Smooth muscle cell (in vitro differentiated cells): ENCODE data around the gene C16orf95. TPM values are rescaled to one million over a fixed set of nuclear protein-coding genes. Genes with fewer than 3 reads are reported as not detected.

Experiments used
- DNase-seq: peaks from one replicate; lab custom pipeline; 2025; ENCODE audit not compliant: unreplicated experiment; lab: John Stamatoyannopoulos, UW
- H2AFZ ChIP-seq: fragments of 200-600 bp; sonication (generic); 2 replicates; pipeline ENCODE4 v1.6.0; 2016; ENCODE audit warnings: antibody characterized with exemption, low read depth, mild to moderate bottlenecking
- H3F3A ChIP-seq: fragments of 200-600 bp; sonication (generic); 2 replicates; pipeline ENCODE4 v1.6.0; 2017; ENCODE audit warnings: antibody characterized with exemption, low read depth
- H3K27ac ChIP-seq: fragments of 200-600 bp; sonication (generic); 2 replicates; pipeline ENCODE4 v1.5.1; 2016; ENCODE audit warnings: low read depth, mild to moderate bottlenecking
- H3K27me3 ChIP-seq: fragments of 200-600 bp; sonication (generic); 2 replicates; pipeline ENCODE4 v1.6.1; 2016; ENCODE audit warnings: low read depth, mild to moderate bottlenecking
- H3K36me3 ChIP-seq: fragments of 200-600 bp; sonication (generic); 2 replicates; pipeline ENCODE4 v1.5.1; 2016; ENCODE audit warnings: low read depth
- H3K4me1 ChIP-seq: fragments of 200-600 bp; sonication (generic); 2 replicates; pipeline ENCODE4 v1.5.1; 2016; ENCODE audit warnings: low read depth
- H3K4me2 ChIP-seq: fragments of 200-600 bp; sonication (generic); 2 replicates; pipeline ENCODE4 v1.6.0; 2016; ENCODE audit warnings: mild to moderate bottlenecking
- H3K4me3 ChIP-seq: fragments of 200-600 bp; sonication (generic); 2 replicates; pipeline ENCODE4 v1.5.1; 2016; ENCODE audit warnings: mild to moderate bottlenecking
- H3K79me2 ChIP-seq: fragments of 200-600 bp; sonication (generic); 2 replicates; pipeline ENCODE4 v1.6.0; 2016; ENCODE audit warnings: low read depth, mild to moderate bottlenecking
- H3K9ac ChIP-seq: fragments of 200-600 bp; sonication (generic); 2 replicates; pipeline ENCODE4 v1.6.0; 2016; ENCODE audit warnings: low read depth
- H3K9me3 ChIP-seq: fragments of 200-600 bp; sonication (generic); replicated peaks from 2 replicates; pipeline ENCODE4 v1.5.1; 2016; ENCODE audit warnings: low read depth
- H4K20me1 ChIP-seq: fragments of 200-600 bp; sonication (generic); 2 replicates; pipeline ENCODE4 v1.6.0; 2016; ENCODE audit warnings: low read depth
- WGBS: methylation state at CpG from one replicate; pipeline ENCODE4 v1.1.7; 2016; ENCODE audit warnings: low lambda C conversion rate; 5-methylcytosine and 5-hydroxymethylcytosine counted together
- polyA plus RNA-seq: library from polyadenylated mRNA; unstranded; fragments of >200 nt; fragmentation: Nextera tagmentation; extraction: Ambion mirVana; gene quantifications from 2 replicates; pipeline ENCODE4 v1.2.1, GENCODE V29; 2016
- total RNA-seq: library from RNA; depleted of rRNA; stranded (reverse); fragments of >200 nt; gene quantifications from 2 replicates; pipeline ENCODE4 v1.2.3, GENCODE V29; 2014
- TF ChIP-seq, protein P1 (sequence below): fragments of 200-600 bp; sonication (generic); IDR thresholded peaks from 2 replicates; pipeline ENCODE4 v1.5.1; 2017; ENCODE audit warnings: borderline replicate concordance, mild to moderate bottlenecking, antibody characterized with exemption; ENCODE audit not compliant: insufficient read depth, poor library complexity, severe bottlenecking

C16orf95 gene
- total and polyA plus RNA-seq, 2 experiments from 2014 or later: 7.7 to 8.0 TPM

GRCh38 chr16:87350681-87351319, 33.6 kb upstream of the C16orf95 start:
- no peaks in the 10 kb centered on the region for H3K36me3 ChIP-seq
- no peaks in the 10 kb centered on the region for H3K9me3 ChIP-seq
- H2AFZ ChIP-seq: no peak overlapping the region
- peaks cover 8% of the 10 kb centered on the region for H3K4me1 ChIP-seq
- no peaks in the 10 kb centered on the region for H3K27me3 ChIP-seq
- peak; percentile 13 for DNase-seq
- no peak overlapping the region for H3K4me3 ChIP-seq
- TF ChIP-seq, protein P1, sequence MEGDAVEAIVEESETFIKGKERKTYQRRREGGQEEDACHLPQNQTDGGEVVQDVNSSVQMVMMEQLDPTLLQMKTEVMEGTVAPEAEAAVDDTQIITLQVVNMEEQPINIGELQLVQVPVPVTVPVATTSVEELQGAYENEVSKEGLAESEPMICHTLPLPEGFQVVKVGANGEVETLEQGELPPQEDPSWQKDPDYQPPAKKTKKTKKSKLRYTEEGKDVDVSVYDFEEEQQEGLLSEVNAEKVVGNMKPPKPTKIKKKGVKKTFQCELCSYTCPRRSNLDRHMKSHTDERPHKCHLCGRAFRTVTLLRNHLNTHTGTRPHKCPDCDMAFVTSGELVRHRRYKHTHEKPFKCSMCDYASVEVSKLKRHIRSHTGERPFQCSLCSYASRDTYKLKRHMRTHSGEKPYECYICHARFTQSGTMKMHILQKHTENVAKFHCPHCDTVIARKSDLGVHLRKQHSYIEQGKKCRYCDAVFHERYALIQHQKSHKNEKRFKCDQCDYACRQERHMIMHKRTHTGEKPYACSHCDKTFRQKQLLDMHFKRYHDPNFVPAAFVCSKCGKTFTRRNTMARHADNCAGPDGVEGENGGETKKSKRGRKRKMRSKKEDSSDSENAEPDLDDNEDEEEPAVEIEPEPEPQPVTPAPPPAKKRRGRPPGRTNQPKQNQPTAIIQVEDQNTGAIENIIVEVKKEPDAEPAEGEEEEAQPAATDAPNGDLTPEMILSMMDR: no peak
- peaks cover 94% of the 10 kb centered on the region for H4K20me1 ChIP-seq
- H3K4me2 ChIP-seq: peak overlapping the region; percentile 67
- H3F3A ChIP-seq: peaks cover 3% of the 10 kb centered on the region
- 32% methylated on average over 23 of the region's 23 CpGs for WGBS
- peak overlapping the region; percentile 60 for H3K27ac ChIP-seq
- H3K9ac ChIP-seq: no peak overlapping the region
- H3K79me2 ChIP-seq: peaks cover 6% of the 10 kb centered on the region

DNA sequence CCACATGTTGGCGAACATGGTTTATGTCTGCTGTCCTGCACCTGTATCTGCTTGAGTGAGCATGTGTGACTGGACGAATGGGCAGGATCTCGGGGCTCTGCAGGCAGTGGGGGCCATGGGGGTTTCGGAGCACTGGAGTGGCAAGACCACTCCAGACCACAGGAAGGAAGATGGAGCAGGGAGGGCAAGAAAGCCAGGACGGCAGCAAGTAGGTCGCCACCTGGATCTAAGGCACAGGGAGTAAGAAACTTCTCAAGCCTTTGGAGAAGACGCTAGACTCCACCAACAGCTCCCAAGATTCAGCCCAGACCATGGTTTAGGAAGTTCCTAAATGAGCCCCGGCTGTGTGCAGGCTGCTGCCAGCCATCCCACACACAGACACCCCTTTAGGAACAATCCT, 32.8 kb upstream of the C16orf95 start:
- 95% methylated on average over 8 of the region's 8 CpGs for WGBS
- Histone ChIP-seq H2AFZ (no peak overlapping the region), H3K27me3 (no peaks in the 10 kb centered on the region), H3K27ac (no peak overlapping the region), H3K4me1 (peaks cover 8% of the 10 kb centered on the region), H3K36me3 (no peaks in the 10 kb centered on the region), H4K20me1 (peaks cover 93% of the 10 kb centered on the region), H3K79me2 (peaks cover 6% of the 10 kb centered on the region), H3K9me3 (no peaks in the 10 kb centered on the region), H3F3A (peaks cover 3% of the 10 kb centered on the region), H3K9ac (no peak overlapping the region), H3K4me2 (no peak overlapping the region), H3K4me3 (no peak overlapping the region)
- TF ChIP-seq, protein P1: no peak
- DNase-seq: no peak

DNA sequence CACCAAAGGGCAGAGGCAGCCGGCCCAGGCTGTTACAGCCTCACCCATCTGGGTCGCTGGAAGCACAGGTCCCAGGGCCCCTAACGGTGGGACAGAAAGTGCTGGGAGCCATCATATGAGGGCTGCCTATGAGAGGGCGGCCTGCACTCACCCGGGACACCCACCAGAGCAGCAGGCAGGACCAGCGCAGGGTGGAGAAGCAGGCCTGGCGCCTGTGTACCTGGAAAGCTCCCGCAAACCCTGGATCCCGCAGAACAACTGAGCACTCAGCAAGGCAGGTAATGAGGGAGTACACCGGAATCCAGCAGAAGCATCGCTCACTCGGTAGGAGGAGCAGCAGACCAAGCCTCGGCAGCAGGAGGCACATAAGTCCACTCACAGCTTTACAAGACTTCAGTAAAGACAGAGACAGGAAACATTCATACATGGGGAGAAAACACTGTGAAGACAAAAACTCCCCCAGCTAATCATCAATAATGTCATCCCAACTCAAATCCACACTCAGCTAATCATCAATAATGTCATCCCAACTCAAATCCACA, 31.5 kb upstream of the C16orf95 start:
- Histone ChIP-seq H3K4me1 (peaks cover 8% of the 10 kb centered on the region), H3K27ac (no peak overlapping the region), H3K27me3 (no peaks in the 10 kb centered on the region), H3K9ac (no peak overlapping the region), H3F3A (peaks cover 3% of the 10 kb centered on the region), H4K20me1 (peaks cover 88% of the 10 kb centered on the region), H2AFZ (no peak overlapping the region), H3K4me2 (no peak overlapping the region), H3K79me2 (peaks cover 6% of the 10 kb centered on the region), H3K4me3 (no peak overlapping the region), H3K36me3 (no peaks in the 10 kb centered on the region), H3K9me3 (no peaks in the 10 kb centered on the region)
- 92% methylated on average over 13 of the region's 13 CpGs for WGBS
- TF ChIP-seq, protein P1: no peak
- DNase-seq: no peak
